AG09319 (cell line): ENCODE data around the gene GFPT2.

Experiments
- DNase-seq: peaks from one replicate; pipeline ENCODE4 v3.0.0-alpha.2; 2010; ENCODE audit warnings: low read depth; ENCODE audit errors: extremely low read depth
- CTCF ChIP-seq: IDR thresholded peaks from 2 replicates; pipeline ENCODE4 v1.5.1; 2011; ENCODE audit warnings: low read depth, mild to moderate bottlenecking, inconsistent platforms, low read length, moderate library complexity

GFPT2 gene

GRCh38 chr5:180352116-180353047 is 754 bp downstream of the GFPT2 start:
- DNase-seq, result no peak
- no peak for TF ChIP-seq CTCF

GRCh38 chr5:180350711-180351465 is 2.2 kb downstream of the GFPT2 start:
- no peak for DNase-seq
- no peak for TF ChIP-seq CTCF

- no peak for DNase-seq
- TF ChIP-seq CTCF, result no peak
These were observed 2.8 kb downstream of the GFPT2 start for GRCh38 chr5:180350296-180350695.

- no peak for DNase-seq
- no peak for TF ChIP-seq CTCF
These were observed 3.7 kb downstream of the GFPT2 start for GRCh38 chr5:180349391-180349790.

- no peak for DNase-seq
- TF ChIP-seq CTCF, result no peak
These were observed 4.8 kb downstream of the GFPT2 start for GRCh38 chr5:180348336-180348735.

GRCh38 chr5:180347702-180348101 is 5.4 kb downstream of the GFPT2 start:
- TF ChIP-seq CTCF, result no peak
- DNase-seq, result no peak

GRCh38 chr5:180346358-180346757 is 6.8 kb downstream of the GFPT2 start:
- TF ChIP-seq CTCF, result no peak
- DNase-seq, result no peak
